Endometrial microvascular endothelial cells (primary cell): Measurements from ENCODE around the gene TSLP. TPM values are rescaled to one million over a fixed set of nuclear protein-coding genes. Genes with fewer than 3 reads are reported as not detected.

Experiments used
- in situ Hi-C: cut with HindIII; loops from 2 replicates; pipeline ENCODE4 v1.10.0; 2017; ENCODE audit warnings: low sequenced_read_pairs, low pct_unique_long_range_greater_than_20kb; ENCODE audit errors: inconsistent ontology term
- total RNA-seq: library from RNA; depleted of rRNA; stranded (reverse); fragments of >200 nt; gene quantifications from one replicate; pipeline ENCODE4 v1.2.3, GENCODE V29; 2015; ENCODE audit errors: inconsistent ontology term

TSLP gene
- total RNA-seq, 1 donor from 2014 or later, result 0.19 TPM

DNA sequence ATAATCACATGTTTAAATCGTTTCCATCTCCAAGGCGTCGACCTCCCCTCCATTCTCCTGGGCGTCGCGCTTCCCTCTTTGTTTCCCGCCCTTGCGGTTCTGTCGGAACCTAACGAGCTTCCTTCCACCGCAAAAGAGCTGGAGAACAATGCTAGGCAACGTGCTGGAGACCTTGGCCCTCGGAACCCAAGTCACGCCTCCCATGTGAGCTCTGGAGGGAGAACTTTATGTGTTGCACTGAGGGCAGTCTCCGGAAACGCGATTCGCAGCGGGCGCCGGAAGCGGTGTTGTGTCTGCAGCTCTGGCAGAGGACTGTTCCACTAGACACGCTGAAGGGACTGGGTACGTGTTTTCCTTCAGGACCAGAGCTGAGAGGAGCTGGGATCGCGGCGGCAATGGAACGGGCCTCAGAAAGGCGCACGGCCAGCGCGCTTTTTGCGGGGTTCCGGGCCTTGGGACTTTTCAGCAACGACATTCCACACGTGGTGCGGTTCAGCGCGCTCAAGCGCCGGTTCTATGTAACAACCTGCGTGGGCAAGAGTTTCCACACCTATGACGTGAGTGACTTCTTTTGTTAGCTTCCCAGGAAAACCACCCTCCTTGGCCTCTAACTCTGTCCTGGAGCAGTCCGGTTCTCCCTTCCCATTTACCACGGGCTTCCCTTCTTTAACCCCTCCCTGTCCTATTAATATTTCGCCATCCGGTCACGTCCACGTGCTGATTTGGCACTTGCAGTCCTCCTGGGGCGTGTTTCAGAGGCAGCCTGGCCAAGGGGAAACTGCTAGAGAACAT lies 20.7 kb downstream of the TSLP start, which contains the start of gene WDR36:
Gene WDR36 (plus strand): TSS at position 287 of the 792 bp plus-strand sequence. CDS start 109 bp downstream, at position 396.
- in situ Hi-C loops, result no loop called here

DNA sequence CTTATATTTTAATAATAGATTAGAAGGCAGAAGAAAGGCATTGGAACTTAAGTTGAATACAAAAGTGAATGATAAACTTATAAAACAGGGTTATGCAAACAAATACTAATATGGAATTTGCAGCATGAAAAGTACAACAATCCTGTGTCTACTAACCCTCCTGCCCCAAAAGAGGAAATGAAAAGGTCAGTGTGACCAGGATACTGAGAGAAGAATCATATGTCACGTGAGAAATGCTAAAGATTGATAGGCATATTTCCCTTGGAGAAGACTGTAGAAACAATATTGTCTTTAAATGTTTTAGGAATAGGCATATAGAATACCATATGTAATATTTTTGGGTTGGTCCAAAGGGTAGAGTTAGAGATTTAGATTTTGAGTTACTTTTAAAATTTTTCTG lies 24.5 kb downstream of the TSLP start:
- in situ Hi-C loops, result no loop called here

GRCh38 chr5:111099058-111099778 lies 27.7 kb downstream of the TSLP start:
- in situ Hi-C loops, result no loop called here

DNA sequence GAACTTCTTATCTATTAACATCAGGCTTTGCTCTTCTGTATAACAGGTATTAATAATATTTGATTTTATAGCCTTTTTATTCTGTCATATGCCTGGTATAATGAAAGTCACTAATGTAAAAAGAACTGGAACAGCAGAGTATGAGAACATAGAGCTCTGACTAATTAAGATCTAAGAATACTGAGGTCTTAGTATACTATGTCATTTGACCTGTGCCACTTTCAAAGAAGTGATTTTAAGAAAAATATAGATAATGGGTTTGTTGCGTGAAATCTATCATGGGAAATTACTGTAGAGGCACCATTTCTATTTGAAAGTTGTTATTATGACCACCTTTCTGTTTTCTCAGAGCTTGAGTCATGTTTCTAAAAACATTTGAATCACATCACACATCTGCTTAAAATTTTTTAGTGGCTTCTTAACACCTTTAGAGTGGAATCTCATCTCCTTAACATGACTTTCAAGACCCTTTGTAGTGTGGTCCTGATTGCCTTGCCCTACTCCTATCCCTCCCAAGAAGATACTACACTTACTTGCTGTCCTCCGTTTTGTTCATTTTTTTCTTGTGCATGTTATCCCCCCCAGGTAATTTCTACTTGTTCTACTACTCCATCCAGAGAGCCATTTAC lies 34.9 kb downstream of the TSLP start:
- in situ Hi-C loops, result no loop called here

DNA sequence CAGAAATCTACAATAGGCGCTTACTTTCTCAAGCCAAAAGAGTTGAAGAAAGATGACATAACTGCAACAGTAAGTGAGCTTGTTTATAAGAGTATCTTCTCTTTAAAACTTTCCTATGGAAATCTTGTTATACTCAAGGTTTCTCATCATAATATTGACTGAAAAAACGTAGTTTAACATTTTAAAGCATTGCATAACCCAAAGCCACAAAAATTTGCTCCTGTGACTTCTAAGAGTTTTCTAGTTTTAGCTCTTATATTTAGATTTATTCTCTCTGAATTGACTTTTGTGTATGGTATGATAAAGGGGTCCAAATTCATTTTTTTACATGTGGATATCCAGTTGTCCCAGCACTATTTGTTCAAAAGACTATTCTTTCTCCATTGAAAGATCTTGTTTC lies 35.9 kb downstream of the TSLP start:
- in situ Hi-C loops, result no loop called here

DNA sequence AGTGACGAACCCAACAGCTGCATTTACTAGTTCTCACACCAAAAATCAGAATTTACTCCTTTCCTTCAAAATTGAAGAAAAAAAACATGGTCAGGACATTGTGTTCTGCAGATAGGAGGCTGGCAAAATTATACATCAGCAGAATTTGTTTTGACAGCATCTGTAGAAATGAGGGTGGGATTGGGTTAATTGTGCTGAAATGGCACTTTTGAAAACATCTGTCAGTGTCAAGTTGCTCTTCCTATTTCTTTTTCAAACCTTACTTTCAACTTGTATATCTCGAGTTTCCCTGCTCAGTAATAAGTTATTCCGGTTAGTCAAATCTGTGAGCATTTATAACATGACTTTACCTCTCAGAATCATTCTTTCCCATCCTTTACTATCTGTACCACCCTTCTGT lies 40.4 kb downstream of the TSLP start:
- in situ Hi-C loops, result no loop called here

- in situ Hi-C loops, result no loop called here
Observed at GRCh38 chr5:111113678-111114077, 42.2 kb downstream of the TSLP start.

GRCh38 chr5:111115229-111115628 lies 43.7 kb downstream of the TSLP start:
- in situ Hi-C loops, result no loop called here

- in situ Hi-C loops, result no loop called here
Observed at GRCh38 chr5:111116550-111116949, 45.0 kb downstream of the TSLP start.

GRCh38 chr5:111117136-111117535 lies 45.6 kb downstream of the TSLP start:
- in situ Hi-C loops, result no loop called here

- in situ Hi-C loops, result no loop called here
Observed at GRCh38 chr5:111119221-111119620, 47.7 kb downstream of the TSLP start.

GRCh38 chr5:111119856-111120255 lies 48.3 kb downstream of the TSLP start:
- in situ Hi-C loops, result no loop called here

GRCh38 chr5:111120911-111121310 lies 49.4 kb downstream of the TSLP start:
- in situ Hi-C loops, result no loop called here

DNA sequence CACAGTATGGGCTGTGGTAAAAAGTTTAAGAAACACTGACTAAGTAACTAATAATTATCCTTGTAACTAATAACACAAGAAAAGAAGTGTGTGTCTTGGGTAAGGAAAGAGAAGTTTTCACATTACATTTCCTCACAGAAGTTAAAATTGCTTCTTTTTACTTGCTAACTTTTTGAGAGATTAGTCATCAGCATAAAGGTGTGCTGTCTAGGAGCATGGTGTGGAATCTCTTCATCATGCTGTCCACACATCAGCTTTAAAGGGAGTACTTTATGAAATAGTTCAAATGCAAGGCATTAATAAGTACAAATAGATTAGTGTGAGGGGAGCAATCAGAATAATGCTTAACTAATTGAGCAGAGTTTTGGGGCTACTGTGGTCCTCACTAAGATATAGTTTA lies 50.4 kb downstream of the TSLP start:
- in situ Hi-C loops, result no loop called here

GRCh38 chr5:111122398-111122797 lies 50.9 kb downstream of the TSLP start:
- in situ Hi-C loops, result no loop called here

DNA sequence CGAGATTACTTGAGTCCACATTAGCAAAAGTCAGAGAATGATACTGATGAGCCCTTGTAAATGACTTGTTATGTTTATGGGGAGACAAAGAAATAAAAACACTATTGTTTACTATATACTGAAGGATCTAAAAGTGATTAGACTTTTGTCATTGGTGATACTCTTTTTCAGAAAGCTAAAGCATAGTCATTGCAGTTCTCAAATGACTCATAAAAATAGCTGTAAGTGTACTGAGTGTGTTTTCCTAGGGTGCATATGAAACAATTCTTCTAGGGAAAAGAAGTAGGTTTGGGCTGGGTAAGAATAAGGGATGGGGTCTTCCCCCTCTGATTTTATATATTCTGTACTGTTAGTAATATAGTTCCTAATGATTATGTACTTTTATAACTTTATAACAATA lies 53.3 kb downstream of the TSLP start:
- in situ Hi-C loops, result no loop called here

GRCh38 chr5:111126896-111127295 lies 55.4 kb downstream of the TSLP start:
- in situ Hi-C loops, result no loop called here
